Activated T-helper 9 cell treated with anti-CD3 and anti-CD28 coated beads, Interleukin-2, amount 50 U/mL, for 16 hours (primary cell): ENCODE measurements around the gene MARCO.

Experiments used
- DNase-seq: peaks from one replicate; pipeline ENCODE4 v3.0.0-alpha.2; 2020; ENCODE audit warnings: low read depth

Gene MARCO, protein sequence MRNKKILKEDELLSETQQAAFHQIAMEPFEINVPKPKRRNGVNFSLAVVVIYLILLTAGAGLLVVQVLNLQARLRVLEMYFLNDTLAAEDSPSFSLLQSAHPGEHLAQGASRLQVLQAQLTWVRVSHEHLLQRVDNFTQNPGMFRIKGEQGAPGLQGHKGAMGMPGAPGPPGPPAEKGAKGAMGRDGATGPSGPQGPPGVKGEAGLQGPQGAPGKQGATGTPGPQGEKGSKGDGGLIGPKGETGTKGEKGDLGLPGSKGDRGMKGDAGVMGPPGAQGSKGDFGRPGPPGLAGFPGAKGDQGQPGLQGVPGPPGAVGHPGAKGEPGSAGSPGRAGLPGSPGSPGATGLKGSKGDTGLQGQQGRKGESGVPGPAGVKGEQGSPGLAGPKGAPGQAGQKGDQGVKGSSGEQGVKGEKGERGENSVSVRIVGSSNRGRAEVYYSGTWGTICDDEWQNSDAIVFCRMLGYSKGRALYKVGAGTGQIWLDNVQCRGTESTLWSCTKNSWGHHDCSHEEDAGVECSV

DNA sequence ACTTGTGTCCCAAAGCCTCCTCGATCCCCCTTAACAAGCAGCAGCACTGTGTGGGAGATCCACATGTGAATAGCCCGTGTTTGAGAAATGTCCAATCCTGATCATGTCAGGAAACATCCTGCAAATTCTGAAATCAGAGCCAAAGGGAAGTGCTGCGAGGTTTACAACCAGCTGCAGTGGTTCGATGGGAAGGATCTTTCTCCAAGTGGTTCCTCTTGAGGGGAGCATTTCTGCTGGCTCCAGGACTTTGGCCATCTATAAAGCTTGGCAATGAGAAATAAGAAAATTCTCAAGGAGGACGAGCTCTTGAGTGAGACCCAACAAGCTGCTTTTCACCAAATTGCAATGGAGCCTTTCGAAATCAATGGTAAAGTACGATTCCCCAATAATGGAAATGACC, at the start of gene MARCO:
Gene MARCO, plus strand, starts transcription at position 164 of the 400 bp plus-strand sequence. Its CDS starts 107 bp downstream, at position 271.
- no peak for DNase-seq

DNA sequence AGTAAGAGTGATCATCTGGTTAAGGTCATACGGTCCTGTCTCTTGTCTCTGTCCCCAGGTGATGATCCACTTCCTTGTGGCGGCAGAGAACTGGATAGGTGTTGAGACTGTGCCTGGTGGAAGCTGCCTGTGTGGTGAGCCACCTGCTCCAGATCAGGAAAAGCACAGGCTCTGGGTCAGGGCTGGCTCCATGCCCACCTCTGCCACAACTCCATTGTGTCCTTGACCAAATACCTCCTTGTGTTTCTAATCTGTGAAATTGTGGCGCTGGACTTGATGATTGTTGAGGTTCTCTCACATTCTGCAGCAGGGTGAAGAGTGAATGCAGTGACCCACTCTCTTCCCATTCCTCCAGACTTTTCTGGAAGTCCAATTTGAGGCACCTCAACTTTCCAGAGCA, 48.9 kb upstream of the MARCO start:
- DNase-seq: no peak

DNA sequence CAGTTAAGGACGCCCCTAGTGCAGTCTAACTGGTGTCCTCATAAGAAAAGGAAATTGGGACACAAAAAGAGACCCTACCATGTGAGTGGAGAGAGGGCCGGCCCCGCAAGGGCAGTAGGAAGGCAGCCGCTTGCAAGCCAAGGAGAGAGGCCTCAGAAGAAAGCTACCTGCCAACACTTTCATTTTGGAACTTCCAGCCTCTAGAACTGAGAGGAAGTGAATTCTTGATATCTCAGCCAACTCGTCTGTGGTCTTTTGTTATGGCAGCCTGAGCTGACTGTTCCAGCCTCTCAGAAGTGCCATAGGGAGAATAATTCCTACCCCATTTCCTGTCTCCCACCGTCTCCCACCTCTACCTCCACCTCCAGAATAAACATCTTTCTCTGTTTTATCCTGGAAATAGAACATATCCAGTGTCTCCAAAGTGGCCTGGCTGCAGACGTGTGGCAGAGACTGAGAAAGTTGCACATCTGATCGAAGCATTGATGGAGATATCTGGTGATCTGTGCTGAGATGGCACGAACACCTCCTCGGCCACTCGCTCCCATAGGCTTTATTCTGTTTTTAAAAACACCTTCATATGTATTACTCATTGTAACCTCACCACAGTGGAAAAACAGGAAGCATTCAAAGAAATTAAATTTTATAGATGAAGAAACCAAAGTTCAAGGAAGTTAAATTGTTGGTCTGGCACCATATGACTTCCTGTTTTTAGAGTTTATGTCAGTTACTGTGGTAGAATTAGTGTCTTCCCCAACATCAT, 39.5 kb upstream of the MARCO start:
- DNase-seq: no peak

DNA sequence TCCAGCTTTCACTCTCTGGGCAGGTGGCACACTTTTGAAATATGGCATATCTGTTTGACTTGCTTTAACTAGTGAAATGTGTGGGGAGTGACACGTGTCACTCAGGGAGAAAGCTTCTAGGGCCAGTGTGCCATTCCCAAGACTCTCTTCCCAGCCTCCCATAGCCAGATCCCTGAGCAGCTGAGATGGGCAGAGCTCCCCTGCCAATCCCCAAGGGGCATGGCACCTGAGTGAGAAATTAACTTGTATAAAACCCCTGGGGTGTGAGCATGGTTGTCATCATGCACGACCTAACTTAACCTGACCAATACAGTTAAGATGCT, 39.0 kb upstream of the MARCO start:
- no peak for DNase-seq

DNA sequence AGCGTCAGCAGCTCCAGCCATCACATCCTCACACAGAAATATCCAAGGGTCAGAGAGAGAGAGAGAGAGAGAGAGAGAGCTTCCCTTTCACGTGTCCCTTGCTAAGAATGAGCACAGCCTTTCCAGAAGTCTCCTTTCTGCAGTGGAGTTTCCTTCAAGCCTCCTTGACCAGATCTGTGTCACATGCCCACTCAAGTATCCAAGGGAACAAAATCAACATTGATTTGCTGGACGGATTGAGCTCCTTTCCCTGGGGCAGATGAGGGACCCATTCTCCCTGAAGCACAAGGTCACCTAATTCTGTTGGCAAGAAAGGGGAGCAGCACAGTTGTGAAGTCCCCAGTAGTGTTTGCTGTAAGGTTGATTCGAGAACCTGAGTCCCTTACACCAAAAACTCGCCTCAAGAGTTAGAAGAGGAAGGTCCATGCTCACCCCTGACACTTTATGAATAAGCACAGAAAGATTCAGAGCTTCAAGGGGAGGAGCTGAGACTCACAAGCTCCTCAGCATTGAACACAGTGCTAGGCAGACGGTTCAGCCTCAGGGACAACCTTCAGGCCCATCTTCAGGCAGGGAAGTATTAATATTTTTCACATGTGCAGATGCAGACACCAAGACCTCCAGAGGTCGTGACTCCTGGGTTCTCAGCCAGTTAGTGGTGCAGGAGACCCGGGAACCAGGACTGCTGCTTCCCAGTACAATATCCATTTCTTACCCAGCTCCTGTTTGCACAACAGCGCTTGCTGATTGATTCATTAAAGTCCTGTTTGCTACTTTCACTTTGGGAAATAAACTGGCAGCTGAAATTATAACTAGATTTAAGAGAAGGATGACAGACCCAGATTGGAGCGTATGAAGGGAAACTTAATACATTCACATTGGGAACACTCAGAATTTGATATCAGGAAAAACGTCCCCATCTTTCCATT, 38.2 kb upstream of the MARCO start:
- no peak for DNase-seq

DNA sequence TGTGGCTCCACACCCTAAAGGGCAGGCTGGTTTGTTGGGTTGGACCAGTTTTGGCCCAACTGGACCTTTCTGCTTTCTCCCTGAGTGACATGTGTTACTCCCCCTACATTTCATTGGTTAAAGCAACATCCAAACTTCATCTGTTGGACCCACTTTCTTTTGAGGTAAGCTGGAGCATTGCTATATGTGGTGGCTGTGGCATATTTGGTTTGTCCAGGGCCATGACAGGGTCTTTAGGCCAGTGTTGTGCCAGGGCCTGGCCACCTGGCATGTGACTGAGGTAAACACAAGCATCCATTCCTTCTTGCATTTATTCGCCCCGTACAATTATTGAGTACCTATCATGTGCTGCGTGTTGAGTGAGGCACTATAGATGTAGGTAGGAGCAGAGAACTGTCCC, 36.8 kb upstream of the MARCO start:
- DNase-seq: no peak

DNA sequence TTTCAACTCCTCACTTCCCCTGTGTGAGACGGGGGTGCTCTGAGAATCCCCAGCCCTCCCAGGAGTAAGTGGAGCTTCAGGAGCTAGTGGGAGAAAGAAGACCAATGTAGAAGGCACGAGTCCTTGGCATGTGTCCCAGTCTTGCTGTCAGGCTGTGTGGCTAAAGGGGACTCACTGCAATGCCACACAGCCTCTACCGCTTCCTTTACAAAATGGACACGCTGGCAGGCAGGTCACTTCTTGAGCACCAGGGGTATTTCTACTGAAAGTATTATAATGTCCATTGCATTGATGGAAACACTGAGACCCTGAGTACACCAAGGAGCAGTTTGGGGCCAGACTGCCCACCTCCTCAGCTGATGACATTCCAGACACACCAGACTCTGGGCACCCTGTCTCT, 35.8 kb upstream of the MARCO start:
- DNase-seq: no peak

DNA sequence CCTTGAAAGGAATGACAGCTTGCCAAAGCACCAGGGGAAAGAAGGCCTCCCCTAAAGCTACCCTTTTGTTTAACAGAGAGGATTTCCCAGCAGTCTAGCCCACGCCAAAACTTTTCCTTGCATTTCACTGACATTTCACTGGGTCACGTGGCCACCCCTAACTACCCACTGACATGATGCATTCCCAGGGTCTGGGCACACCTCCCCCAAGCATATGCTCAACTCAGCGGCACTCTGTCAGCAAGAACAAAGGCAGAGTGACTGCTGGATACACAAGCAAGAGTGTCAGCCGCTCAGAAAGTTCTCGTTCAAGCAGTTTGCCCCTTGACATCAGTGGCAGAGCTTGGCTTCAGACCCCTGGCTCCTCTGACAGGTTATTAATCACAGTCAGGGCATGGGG, 34.2 kb upstream of the MARCO start:
- DNase-seq: no peak

DNA sequence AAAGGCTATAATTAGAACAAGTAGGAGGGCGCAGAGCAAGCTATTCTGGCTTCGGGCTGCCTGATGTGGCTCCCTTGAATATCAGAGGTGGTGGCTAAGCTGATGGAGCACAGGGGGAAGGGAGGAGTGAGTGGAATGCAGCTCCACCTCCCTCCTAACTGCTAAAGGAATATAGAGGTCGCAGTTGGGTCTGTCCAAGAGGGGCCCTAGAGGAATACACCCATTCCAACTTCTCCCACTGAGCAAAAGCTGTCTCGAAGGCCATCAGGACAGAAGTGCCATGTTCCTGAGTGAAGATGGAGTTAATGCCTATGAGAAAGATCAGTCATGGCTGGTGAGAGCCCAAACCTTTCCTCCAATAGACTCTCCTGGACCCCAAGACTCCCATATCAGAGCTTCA, 32.8 kb upstream of the MARCO start:
- no peak for DNase-seq

DNA sequence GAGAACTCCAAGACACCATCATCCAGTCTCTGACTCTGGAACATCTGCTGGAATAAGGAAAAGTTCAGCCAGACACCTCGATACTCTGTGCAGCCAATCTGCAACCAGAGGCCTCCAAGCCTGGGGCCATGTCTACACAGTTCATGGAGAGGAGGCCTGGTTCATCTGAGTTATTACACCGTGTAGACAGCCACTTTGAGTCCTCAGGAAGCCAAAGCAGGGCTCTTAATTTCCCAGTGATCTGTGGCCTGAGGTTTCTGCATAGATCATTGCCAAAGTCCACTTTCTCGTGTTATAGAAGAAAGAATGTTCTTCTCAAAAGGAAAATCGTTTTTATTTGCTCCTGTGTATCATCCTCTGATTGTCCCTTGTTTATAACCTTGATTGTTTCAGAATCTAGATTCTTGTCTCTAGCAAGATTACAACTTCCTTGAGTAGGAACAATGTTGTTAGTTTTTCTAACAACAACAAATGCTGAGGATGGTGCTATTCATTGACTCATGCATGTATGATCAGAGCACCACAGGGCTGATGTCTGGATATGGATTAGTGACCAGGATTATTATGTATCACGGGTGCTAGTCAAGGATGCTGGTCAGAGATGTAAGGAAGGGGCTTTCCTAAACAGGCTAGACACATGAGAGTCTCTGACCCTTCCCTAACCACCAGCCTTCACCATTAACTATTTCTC, 30.7 kb upstream of the MARCO start:
- DNase-seq: no peak

DNA sequence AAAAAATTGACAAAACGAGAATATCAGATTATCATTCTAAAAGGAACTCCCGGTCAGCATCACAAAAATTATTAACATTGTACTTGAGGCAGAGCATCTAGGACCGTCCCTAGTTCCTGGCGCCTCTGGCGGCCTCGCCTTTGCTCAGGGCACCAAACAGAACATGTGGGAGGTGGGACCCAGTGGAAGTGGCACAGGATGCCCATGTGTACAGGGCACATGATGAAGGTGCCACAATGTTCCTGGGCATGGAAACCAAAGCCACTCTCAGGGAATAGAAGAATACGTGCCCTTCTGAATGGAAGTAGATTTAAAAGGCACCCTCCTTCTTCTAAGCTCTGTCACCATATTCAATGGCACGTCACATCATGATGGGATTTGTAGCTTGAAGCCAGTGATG, 30.1 kb upstream of the MARCO start:
- DNase-seq: no peak

DNA sequence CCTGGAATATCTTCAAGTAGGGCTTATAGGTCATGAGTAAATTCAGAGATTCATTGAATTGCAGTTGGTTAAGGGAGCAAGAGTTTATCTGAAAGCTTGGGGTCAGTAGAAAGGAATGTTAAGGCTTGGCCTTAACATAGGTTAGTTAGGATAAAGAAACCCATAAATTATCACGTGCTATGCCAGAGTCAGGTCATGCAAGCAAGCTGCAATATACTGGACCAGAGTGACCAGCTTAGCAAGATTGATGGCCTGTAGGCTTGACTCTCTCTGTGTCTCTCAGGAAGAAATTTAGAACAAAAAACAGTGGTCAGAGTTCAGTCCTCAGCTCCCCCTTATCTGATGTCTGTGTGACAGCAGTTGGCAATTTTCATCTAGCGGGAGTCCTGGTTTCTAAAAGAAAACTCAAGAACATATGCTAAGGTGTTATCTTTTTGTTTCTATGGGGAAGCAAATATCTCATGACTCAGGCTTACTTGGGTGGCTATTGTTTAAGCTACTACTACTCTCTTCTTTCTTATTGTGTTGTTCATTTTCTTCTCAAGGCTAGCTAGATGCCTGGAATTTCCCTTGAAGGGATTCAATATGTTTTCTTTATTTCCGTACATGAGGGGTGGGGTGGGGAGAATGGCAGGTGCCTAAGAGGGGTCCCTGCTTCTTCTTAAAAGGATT, 28.7 kb upstream of the MARCO start:
- DNase-seq: no peak

DNA sequence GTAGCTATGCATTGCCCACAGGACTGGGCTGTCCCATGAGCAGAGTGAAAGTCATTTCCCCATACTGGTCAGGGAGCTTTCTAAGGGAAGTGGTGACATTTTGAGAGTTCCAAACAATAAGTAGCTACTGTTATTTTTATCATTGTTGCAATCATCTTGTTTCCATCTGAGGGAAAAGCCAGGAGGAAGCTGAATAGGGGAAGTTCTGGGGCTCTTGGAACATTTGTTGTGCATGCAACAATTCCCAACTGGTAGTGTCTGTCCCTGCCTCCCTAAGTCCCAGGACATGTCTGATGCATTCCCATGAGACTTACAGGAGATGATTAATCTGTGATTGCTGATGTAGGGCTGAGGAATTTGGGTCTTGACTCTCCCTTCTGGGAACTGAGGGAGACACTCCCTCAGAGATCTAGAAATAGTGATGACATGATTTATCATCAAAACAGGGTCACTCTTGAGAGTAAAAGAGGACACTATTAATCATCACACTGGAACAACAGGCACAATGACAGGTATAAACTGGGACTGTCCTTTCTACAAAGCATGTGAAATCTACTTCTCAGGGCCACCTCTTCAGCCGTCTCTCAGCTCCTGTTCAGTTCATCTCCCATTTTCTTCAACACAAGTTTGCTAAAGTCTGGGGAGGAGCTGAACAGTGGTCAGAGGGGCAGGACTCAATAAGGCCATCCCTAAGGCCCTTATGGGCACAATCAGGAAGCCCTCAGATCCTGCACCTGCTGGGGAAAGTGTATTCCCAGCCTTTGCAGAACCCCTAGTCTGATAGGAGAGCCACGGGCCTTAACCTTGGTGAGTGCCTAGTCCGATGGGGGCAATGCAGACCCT, 28.0 kb upstream of the MARCO start:
- no peak for DNase-seq

DNA sequence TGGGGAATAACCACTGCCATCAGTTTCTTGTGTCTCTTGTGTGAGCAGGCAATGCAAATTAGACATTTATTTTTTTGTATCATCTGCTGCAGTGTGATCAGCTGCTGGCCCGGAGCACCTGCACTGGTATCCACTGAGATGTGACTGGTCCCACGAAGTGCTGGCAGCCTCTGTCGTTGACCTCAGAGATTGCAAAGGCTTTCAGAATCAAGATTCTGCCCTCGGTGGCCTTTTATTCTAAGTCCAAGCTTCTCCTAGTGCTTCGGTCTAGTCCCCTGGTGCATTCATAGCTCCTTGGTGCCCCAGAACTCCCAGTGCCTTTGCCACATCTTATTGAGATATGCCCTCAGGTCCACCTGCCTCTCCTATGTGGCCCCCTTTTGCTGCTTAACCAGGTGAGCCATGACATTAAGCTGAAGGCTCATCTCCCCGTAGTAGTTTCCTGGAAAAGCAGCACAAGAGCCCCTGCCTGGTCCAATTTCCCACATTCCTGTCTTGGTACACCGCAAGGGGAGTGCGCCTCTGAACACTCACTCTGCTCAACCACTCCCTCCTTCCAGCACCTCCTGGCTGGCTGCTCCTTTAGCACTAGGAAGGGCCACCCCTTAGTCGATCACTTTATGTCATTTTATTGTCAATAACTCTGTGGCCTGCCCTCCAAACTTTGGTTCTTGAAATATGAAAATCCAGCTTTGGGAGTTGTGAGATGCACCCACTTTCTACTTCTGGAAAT, 27.1 kb upstream of the MARCO start:
- DNase-seq: no peak

DNA sequence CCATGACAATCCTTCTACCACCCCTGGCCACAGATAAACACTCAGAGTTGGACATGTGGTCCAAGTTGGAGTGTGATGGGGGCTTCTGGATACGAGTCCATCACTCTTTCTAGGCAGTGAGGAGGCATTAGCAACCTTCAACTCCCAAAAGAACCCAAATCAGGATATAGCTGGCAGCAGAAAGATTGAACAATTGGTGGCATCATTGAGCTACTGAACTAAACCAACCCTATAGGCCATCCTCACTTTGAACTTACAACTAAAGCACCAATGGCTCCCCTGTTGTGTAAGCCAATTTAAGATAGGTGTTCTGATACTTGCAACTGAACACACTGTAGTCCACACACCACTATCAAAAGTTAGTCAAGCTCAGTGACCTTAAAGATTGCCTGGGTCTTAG, 24.0 kb upstream of the MARCO start:
- DNase-seq: no peak

DNA sequence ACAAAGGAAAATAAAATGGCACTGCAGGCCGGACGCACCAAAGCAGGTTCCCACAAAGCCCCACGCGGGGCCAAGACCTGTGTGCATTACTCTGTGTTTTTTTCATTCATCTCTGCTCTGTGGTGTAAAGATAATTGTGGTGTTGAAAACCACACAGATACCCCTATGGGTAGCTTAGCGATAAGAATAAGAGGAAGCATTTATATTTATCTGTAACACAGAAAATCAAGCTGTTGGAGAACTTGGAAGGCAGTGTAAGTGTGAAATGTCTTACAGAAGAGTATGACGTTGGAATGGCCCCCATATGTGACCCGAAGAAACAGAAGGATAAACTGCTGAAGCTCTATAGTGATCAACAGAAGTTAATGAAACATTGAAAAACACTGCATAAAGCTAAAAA, 20.3 kb upstream of the MARCO start:
- no peak for DNase-seq

DNA sequence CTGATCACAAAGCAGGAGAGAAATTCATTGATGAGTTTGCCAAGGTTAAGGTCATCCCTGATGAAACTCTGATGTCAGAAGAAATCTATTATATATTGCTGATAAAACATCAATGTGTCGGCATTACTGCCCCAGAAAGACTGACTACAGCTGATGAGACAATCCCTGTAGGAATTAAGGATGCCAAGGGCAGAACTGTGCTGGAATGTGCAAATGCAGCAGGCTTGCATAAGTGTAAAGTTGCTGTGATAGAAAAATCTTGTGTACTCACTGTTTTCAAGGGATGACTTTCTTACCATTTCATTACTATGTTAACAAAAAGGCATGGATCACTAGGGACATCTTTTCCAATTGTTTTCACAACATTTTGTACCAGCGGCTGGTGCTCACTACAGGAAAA, 19.7 kb upstream of the MARCO start:
- no peak for DNase-seq

DNA sequence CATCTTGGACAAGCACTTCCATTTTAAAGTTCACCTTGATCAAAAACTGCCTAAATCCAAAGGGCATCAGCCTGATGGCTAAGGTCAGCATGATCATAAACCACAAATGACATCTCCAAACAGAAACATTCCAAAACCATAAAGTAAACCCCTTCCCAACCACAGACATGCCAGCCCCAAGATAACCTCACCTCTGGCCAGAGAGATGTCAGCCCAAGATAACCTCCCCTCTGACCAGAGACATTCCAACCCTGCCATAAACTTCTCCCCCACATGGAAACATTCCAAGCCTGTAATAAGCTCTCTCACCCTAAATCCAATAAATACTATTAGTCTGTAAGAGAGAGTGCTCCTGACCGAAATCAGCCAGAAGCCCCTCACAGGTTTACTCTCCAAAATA, 18.6 kb upstream of the MARCO start:
- DNase-seq: no peak

DNA sequence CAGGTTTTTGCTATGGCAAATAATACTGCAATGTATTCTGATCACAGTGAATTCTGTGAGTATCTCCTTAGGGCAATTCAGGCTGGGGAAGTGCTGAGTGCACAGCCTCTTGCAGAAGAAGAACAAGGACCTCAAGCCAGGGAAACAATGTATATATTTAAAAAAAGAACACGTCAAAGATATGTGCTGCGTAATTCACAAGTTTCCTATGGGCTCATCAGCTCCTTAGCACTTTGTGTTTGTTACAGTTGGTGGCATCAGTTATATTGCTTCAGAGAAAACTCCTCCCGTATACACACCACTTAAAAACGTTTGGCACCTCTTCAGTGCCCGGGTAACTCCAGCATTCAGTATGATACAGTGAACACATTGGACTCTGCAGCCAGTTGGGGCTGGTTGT, 16.5 kb upstream of the MARCO start:
- DNase-seq: no peak

DNA sequence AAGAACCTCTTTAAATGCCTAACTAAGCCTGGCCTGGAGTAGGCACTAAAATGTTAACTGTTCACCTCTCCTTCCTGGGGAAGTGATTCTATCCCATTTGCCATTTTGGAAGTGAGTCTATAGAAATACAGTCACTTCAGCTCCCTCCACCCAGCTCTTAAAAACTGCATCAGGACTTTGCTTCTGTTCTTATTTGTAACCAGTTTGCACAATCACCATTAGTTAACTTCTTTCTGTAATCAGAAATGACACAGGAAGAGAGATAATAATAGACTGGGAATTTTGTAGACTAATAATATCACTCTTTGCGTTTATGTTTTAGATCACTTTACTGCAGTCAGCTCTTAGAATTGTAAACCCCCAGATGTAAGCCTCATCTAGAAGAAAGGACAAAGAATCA, 16.0 kb upstream of the MARCO start:
- no peak for DNase-seq
